Activated CD4-positive, alpha-beta memory T cell treated with anti-CD3 and anti-CD28 coated beads for 36 hours (primary cell): ENCODE results near the gene PDIA4. TPM values are rescaled to one million over a fixed set of nuclear protein-coding genes. Genes with fewer than 3 reads are reported as not detected.
A peak's percentile ranks its signal among the peaks of the same experiment; 100 is the strongest.
"Not testable (repeated sequence)": the region's sequence is repeated elsewhere in the genome, so short reads cannot be mapped to it uniquely, and the experiment has no call there.

Experiments used
- CTCF ChIA-PET: fragments of 350-600 bp; sonication (Branson Sonifier 250); formaldehyde crosslinking; loops from one replicate; lab custom pipeline; 2021; ENCODE audit warnings: antibody characterized with exemption, inconsistent platforms; lab: Charles Lee
- POLR2A ChIA-PET: fragments of 350-600 bp; sonication (Branson Sonifier 250); formaldehyde crosslinking; loops from one replicate; lab custom pipeline; 2021; ENCODE audit warnings: antibody characterized with exemption; lab: Charles Lee
- DNase-seq: peaks from one replicate; pipeline ENCODE4 v3.0.0-alpha.2; 2020
- H3K27ac Mint-ChIP-seq: one replicate; pipeline ENCODE4 v1.8.0; 2021; ENCODE audit warnings: mixed read lengths
- H3K27me3 Mint-ChIP-seq: one replicate; pipeline ENCODE4 v1.8.0; 2021; ENCODE audit warnings: mixed read lengths
- H3K36me3 Mint-ChIP-seq: one replicate; pipeline ENCODE4 v1.8.0; 2021; ENCODE audit warnings: mixed read lengths
- H3K4me1 Mint-ChIP-seq: one replicate; pipeline ENCODE4 v1.8.0; 2021; ENCODE audit warnings: low read depth, mixed read lengths
- H3K4me3 Mint-ChIP-seq: one replicate; pipeline ENCODE4 v1.8.0; 2021; ENCODE audit warnings: mild to moderate bottlenecking, mixed read lengths
- H3K9me3 Mint-ChIP-seq: one replicate; pipeline ENCODE4 v1.8.0; 2021; ENCODE audit warnings: mixed read lengths
- intact Hi-C: fragments of 100-400 bp; cut with micrococcal nuclease; formaldehyde crosslinking; loops from one replicate; pipeline ENCODE4 v1.15.1; 2023
- total RNA-seq, 2 experiments: library from RNA; stranded (reverse); gene quantifications; one replicate each; pipeline ENCODE4 v1.2.3, GENCODE V29; 2021

Gene PDIA4
- total RNA-seq, 2 experiments from 2014 or later, result 108 to 112 TPM

GRCh38 chr7:148983200-148984146 is 44.8 kb downstream of the PDIA4 start:
- peaks cover 6% of the 10 kb centered on the region for H3K9me3 Mint-ChIP-seq
- POLR2A ChIA-PET, result interaction anchor here (0.8 to 1.0 kb wide), 2 partner anchors 22 to 44 kb away, joined by 3 to 4 read pairs; no protein-coding TSS in a partner anchor
- peaks cover 2% of the 10 kb centered on the region for H3K27me3 Mint-ChIP-seq
- H3K27ac Mint-ChIP-seq, result peak overlapping the region; percentile 89
- H3K4me1 Mint-ChIP-seq, result peaks cover 54% of the 10 kb centered on the region
- peak overlapping the region; percentile 85 for H3K4me3 Mint-ChIP-seq
- CTCF ChIA-PET, result interaction anchor here (0.9 to 1.8 kb wide), 6 partner anchors 16 to 408 kb away, joined by 3 to 10 read pairs (median 4); no protein-coding TSS in a partner anchor
- intact Hi-C loops, result loop anchor here (1.0 to 10.0 kb wide), 8 partner anchors 23 to 476 kb away; partner anchors contain the start of genes CUL1, EZH2 and PDIA4
- DNase-seq, result peak; percentile 90
- H3K36me3 Mint-ChIP-seq, result peaks cover 3% of the 10 kb centered on the region

DNA sequence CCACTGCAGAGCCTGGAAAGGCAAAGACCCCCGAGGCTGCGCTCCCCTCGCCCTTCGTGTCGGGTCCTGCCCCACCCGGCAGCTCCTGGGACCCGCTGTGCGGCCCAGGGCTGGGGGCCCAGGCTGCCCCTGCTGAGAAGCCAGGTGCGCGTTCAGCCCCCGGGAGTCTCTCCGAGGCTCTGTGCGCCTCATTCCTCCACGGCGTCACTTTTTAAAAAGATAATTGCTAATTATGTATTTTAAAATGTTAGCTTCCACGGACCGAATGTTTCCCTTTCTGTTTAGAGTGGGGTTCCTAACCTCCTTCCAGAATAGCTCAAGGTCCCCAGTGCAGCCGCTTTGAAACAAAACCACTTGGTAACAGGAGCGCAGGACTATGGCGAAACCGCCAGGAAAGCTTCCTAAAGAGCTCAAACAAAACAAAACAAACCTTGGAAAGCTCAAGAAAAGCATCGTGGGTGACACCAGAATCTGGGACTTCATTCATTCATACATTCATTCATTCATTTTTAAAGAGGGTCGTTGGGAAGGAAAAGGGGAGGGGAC is 45.6 kb downstream of the PDIA4 start:
- intact Hi-C loops, result loop anchor here (1.0 to 10.0 kb wide), 8 partner anchors 24 to 475 kb away; partner anchors contain the start of genes CUL1, EZH2 and PDIA4

GRCh38 chr7:148979827-148980226 is 48.5 kb downstream of the PDIA4 start:
- Mint-ChIP-seq H3K9me3 (peaks cover 6% of the 10 kb centered on the region), H3K4me1 (peaks cover 34% of the 10 kb centered on the region), H3K4me3 (peak overlapping the region; percentile 27), H3K36me3 (peaks cover 3% of the 10 kb centered on the region), H3K27ac (peak overlapping the region; percentile 33), H3K27me3 (peaks cover 2% of the 10 kb centered on the region)
- DNase-seq, result peak; percentile 46
- ChIA-PET POLR2A (no interaction called here), CTCF (interaction anchor here (0.6 to 1.4 kb wide), 5 partner anchors 13 to 716 kb away, joined by 3 to 6 read pairs (median 3); no protein-coding TSS in a partner anchor)
- intact Hi-C loops, result loop anchor here (10.0 kb wide), 1 partner anchor 285 kb away; the partner anchor contains the start of gene CUL1

More for the DNA sequence above, 45.6 kb downstream of the PDIA4 start:
- Mint-ChIP-seq H3K4me1 (peaks cover 47% of the 10 kb centered on the region), H3K9me3 (peaks cover 6% of the 10 kb centered on the region), H3K27ac (peak overlapping the region; percentile 71), H3K27me3 (peaks cover 2% of the 10 kb centered on the region), H3K4me3 (peak overlapping the region; percentile 85), H3K36me3 (peaks cover 3% of the 10 kb centered on the region)
- ChIA-PET POLR2A (interaction anchor here (0.8 to 1.0 kb wide), 2 partner anchors 23 to 43 kb away, joined by 3 to 4 read pairs; no protein-coding TSS in a partner anchor), CTCF (interaction anchor here (0.8 to 1.8 kb wide), 6 partner anchors 16 to 407 kb away, joined by 3 to 10 read pairs (median 4); partner anchors contain the start of gene ZNF398)
- DNase-seq, result no peak

- POLR2A ChIA-PET, H3K36me3 Mint-ChIP-seq, H3K9me3 Mint-ChIP-seq, DNase-seq, H3K27me3 Mint-ChIP-seq, H3K4me3 Mint-ChIP-seq, intact Hi-C loops: not testable (repeated sequence)
- Mint-ChIP-seq H3K27ac (peak overlapping the region; percentile 2), H3K4me1 (peaks cover 26% of the 10 kb centered on the region)
- CTCF ChIA-PET, result interaction anchor here (0.6 to 1.4 kb wide), 5 partner anchors 26 to 716 kb away, joined by 3 to 6 read pairs (median 3); no protein-coding TSS in a partner anchor
These were observed 49.2 kb downstream of the PDIA4 start for GRCh38 chr7:148979072-148979471.

DNA sequence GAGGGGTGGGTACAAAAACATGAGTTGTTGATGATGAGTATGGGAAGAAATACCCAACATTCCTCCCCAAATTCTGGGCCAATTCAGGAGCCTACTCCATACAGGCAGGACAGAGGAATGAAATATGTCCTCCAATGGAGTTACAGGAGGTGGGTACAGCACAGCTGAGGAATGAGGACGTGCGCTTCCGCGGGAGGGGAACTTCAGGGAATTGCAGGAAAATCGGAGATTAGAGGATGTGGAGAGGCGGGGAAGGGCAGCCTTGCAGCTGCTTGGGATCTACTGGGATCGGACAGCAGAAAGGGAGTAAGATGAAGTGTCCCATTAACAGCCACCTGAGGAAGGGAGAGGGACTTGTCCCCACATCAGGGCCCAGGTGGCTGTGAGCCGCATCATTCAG is 50.2 kb downstream of the PDIA4 start:
- H3K4me1 Mint-ChIP-seq, result peaks cover 18% of the 10 kb centered on the region
- intact Hi-C loops, result no loop called here
- POLR2A ChIA-PET, result no interaction called here
- no peak overlapping the region for H3K27ac Mint-ChIP-seq
- H3K27me3 Mint-ChIP-seq, result no peaks in the 10 kb centered on the region
- CTCF ChIA-PET, result no interaction called here
- H3K36me3 Mint-ChIP-seq, result no peaks in the 10 kb centered on the region
- H3K4me3 Mint-ChIP-seq, result no peak overlapping the region
- DNase-seq, result no peak
- peaks cover 6% of the 10 kb centered on the region for H3K9me3 Mint-ChIP-seq

GRCh38 chr7:148975896-148976295 is 52.4 kb downstream of the PDIA4 start:
- POLR2A ChIA-PET, result no interaction called here
- intact Hi-C loops, result no loop called here
- no peak overlapping the region for H3K27ac Mint-ChIP-seq
- no peaks in the 10 kb centered on the region for H3K36me3 Mint-ChIP-seq
- no peaks in the 10 kb centered on the region for H3K27me3 Mint-ChIP-seq
- H3K4me3 Mint-ChIP-seq, result no peak overlapping the region
- no peak for DNase-seq
- CTCF ChIA-PET, result interaction anchor here (1.0 kb wide), 1 partner anchor 9 kb away, joined by 3 read pairs; no protein-coding TSS in a partner anchor
- H3K9me3 Mint-ChIP-seq, result no peaks in the 10 kb centered on the region
- H3K4me1 Mint-ChIP-seq, result peaks cover 15% of the 10 kb centered on the region

GRCh38 chr7:148973256-148973655 is 55.0 kb downstream of the PDIA4 start:
- no peaks in the 10 kb centered on the region for H3K9me3 Mint-ChIP-seq
- intact Hi-C loops, result no loop called here
- CTCF ChIA-PET, result interaction anchor here (0.7 kb wide), 1 partner anchor 29 kb away, joined by 4 read pairs; no protein-coding TSS in a partner anchor
- POLR2A ChIA-PET, result no interaction called here
- no peak for DNase-seq
- H3K4me1 Mint-ChIP-seq, result no peaks in the 10 kb centered on the region
- H3K27me3 Mint-ChIP-seq, result no peaks in the 10 kb centered on the region
- no peak overlapping the region for H3K27ac Mint-ChIP-seq
- H3K36me3 Mint-ChIP-seq, result no peaks in the 10 kb centered on the region
- no peak overlapping the region for H3K4me3 Mint-ChIP-seq

DNA sequence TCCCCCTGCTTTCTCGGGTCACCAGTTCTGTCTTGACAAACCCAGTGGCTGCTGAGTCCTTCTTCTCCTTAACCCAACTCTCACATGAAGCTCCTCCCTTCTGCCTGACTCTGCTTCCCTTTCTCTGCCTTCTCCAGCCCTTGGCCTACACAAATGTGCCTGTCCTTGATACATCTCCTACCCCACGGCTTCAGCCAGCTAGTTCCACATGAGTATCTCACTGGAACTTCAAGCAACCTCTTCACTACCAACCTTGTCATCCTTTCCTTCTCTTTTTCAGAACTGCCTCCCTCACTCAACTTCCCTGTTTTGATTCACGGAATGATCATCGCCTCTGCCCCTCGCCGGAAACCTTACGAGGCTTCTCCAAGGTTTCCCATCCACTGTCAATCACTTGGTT is 55.9 kb downstream of the PDIA4 start:
- Mint-ChIP-seq H3K9me3 (no peaks in the 10 kb centered on the region), H3K36me3 (no peaks in the 10 kb centered on the region), H3K27me3 (no peaks in the 10 kb centered on the region), H3K4me3 (no peak overlapping the region), H3K27ac (no peak overlapping the region), H3K4me1 (no peaks in the 10 kb centered on the region)
- CTCF ChIA-PET, result no interaction called here
- no peak for DNase-seq
- POLR2A ChIA-PET, result interaction anchor here (0.6 kb wide), 1 partner anchor 14 kb away, joined by 3 read pairs; no protein-coding TSS in a partner anchor
- intact Hi-C loops, result no loop called here

- Mint-ChIP-seq H3K4me3 (no peak overlapping the region), H3K27me3 (no peaks in the 10 kb centered on the region), H3K27ac (no peak overlapping the region), H3K36me3 (no peaks in the 10 kb centered on the region), H3K9me3 (no peaks in the 10 kb centered on the region), H3K4me1 (peaks cover 18% of the 10 kb centered on the region)
- no peak for DNase-seq
- ChIA-PET POLR2A (no interaction called here), CTCF (interaction anchor here (0.9 to 3.7 kb wide), 10 partner anchors 15 to 703 kb away, joined by 3 to 30 read pairs (median 3); no protein-coding TSS in a partner anchor)
- intact Hi-C loops, result loop anchor here (2.0 to 10.0 kb wide), 3 partner anchors 193 to 703 kb away; no protein-coding TSS in a partner anchor
These were observed 60.7 kb downstream of the PDIA4 start for GRCh38 chr7:148967602-148968001.

DNA sequence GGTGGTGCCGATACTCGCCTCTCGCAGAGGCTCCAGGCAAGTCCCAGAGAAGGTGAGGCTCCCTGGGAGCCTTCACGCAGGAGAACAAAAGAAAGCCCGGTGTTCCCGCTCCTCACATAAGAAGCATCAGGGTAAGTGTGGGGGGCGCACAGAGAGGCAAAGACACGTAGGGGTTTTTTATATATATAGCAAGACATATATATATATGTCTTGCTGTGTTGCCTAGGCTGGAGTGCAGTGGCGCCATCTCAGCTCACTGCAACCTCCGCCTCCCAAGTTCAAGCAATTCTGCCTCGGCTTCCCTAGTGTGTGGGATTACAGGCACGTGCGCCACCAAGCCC is 61.3 kb downstream of the PDIA4 start:
- Mint-ChIP-seq H3K27ac (no peak overlapping the region), H3K9me3 (no peaks in the 10 kb centered on the region), H3K27me3 (no peaks in the 10 kb centered on the region), H3K4me1 (peaks cover 23% of the 10 kb centered on the region), H3K36me3 (no peaks in the 10 kb centered on the region), H3K4me3 (peak overlapping the region; percentile 66)
- CTCF ChIA-PET, result interaction anchor here (0.6 to 3.7 kb wide), 17 partner anchors 8 to 702 kb away, joined by 3 to 30 read pairs (median 4); no protein-coding TSS in a partner anchor
- intact Hi-C loops, result loop anchor here (2.0 to 10.0 kb wide), 3 partner anchors 192 to 702 kb away; no protein-coding TSS in a partner anchor
- DNase-seq, result no peak
- POLR2A ChIA-PET, result no interaction called here

DNA sequence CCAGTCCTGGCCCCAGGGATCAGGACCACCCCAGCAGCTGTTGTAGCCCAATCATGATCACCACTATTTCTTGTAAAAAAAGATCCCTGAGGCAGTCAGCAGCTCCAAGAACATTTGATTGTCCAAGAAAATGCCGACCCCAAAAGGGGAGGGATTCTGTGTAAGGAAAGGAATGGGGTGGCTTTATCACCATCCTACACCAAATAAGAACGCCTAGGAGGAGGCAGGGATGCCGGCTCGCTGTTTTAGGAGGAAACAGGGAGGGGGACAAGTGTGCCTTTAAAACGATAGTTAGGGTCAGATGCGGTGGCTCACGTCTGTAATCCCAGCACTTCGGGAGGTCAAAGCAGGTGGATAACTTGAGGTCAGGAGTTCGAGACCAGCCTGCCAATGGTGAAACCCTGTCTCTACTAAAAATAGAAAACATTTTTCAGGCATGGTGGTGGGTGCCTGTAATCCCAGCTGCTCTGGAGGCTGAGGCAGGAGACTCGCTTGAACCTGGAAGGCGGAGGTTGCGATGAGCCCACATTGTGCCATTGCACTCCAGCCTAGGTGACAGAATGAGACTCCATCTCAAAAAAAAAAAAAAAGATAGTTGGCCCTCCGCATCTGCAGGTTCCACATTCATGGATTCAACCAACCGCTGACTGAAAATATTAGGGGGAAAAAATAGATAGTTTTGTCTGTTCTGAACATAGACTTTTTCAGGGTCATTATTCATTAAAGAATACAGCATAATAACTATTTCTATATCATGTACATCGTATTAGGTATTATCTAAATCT is 63.6 kb downstream of the PDIA4 start:
- ChIA-PET POLR2A (no interaction called here), CTCF (interaction anchor here (0.6 to 2.5 kb wide), 9 partner anchors 31 to 460 kb away, joined by 3 to 13 read pairs (median 3); no protein-coding TSS in a partner anchor)
- H3K27me3 Mint-ChIP-seq, result no peaks in the 10 kb centered on the region
- H3K27ac Mint-ChIP-seq, result no peak overlapping the region
- H3K4me1 Mint-ChIP-seq, result peaks cover 23% of the 10 kb centered on the region
- H3K36me3 Mint-ChIP-seq, result no peaks in the 10 kb centered on the region
- no peak for DNase-seq
- intact Hi-C loops, result loop anchor here (5.0 to 10.0 kb wide), 4 partner anchors 157 to 332 kb away; no protein-coding TSS in a partner anchor
- H3K9me3 Mint-ChIP-seq, result no peaks in the 10 kb centered on the region
- H3K4me3 Mint-ChIP-seq, result peak overlapping the region; percentile 13
